ENCODE results near the gene NOTCH4. TPM values are rescaled to one million over a fixed set of nuclear protein-coding genes. Genes with fewer than 3 reads are reported as not detected.
A peak's percentile ranks its signal among the peaks of the same experiment; 100 is the strongest.
"Not testable (repeated sequence)": the region's sequence is repeated elsewhere in the genome, so short reads cannot be mapped to it uniquely, and the experiment has no call there.

Gene NOTCH4
- polyA plus RNA-seq (2013): 4.8 TPM

GRCh38 chr6:32223258-32224235 lies at the start of gene NOTCH4:
NOTCH4 (minus strand) TSS chr6:32224067; CDS start chr6:32223928, 139 bp downstream.
- Histone ChIP-seq H3K9me3 (ENCODE audit: control extremely low read depth in 1 of 5, control insufficient read depth in 4 of 5, insufficient read depth in 2 of 5, low read depth in 1 of 5, low read length in 4 of 5) (no peaks in the 10 kb centered on the region), H3K27me3 (replicated peaks in 2 of 5; ENCODE audit: control insufficient read depth in 4 of 5, insufficient read depth in 5 of 5, low read length in 4 of 5) (no peaks in the 10 kb centered on the region), H3K36me3 (ENCODE audit: control insufficient read depth in 4 of 4, insufficient read depth in 4 of 4, low read length in 3 of 4) (no peaks in the 10 kb centered on the region), H3K4me1 (ENCODE audit: control extremely low read depth in 1 of 4, control insufficient read depth in 4 of 4, insufficient read depth in 4 of 4, low read length in 3 of 4) (peaks cover 0 to 9% (median 6%) of the 10 kb centered on the region in 4 experiments), H3K4me3 (ENCODE audit: control insufficient read depth in 1 of 7, extremely low read depth in 1 of 7, insufficient read depth in 4 of 7, low read depth in 2 of 7, low read length in 6 of 7) (no peak within 1 kb of the TSS), H3K27ac (ENCODE audit: insufficient read depth in 1 of 2, low read depth in 1 of 2, low read length in 2 of 2, poor library complexity in 1 of 2, severe bottlenecking in 2 of 2) (no peak within 1 kb of the TSS)
- ChIA-PET CTCF (interaction anchor here (0.7 to 1.7 kb wide), 2 partner anchors 27 to 631 kb away, joined by 3 to 4 read pairs; no protein-coding TSS in a partner anchor), POLR2A (interaction anchor here (0.5 kb wide), 1 partner anchor 777 kb away, joined by 3 read pairs; no protein-coding TSS in a partner anchor)
- 68% methylated on average over 18 of the region's 20 CpGs for WGBS (ENCODE audit: insufficient coverage)
- DNase-seq: peak in 1 of 3 donors; percentile 10

DNA sequence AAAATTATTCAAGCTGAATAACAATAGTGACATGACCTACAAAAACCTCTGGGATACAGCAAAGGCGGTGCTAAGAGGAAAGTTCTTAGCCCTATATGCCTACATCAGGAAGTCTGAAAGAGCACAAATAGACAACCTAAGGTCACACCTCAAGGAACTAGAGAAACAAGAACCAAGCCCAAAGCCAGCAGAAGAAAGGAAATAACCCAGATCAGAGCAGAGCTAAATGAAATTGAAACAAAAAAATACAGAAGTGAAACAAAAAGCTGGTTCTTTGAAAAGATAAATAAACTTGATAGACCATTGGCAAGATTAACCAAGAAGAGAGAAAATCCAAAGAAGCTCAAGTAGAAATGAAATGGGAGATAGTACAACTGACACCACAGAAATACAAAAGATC lies 47.6 kb upstream of the NOTCH4 start:
- CTCF ChIA-PET: no interaction called here
- H3K4me3 ChIP-seq (ENCODE audit: control insufficient read depth in 1 of 7, extremely low read depth in 1 of 7, insufficient read depth in 4 of 7, low read depth in 2 of 7, low read length in 6 of 7): no peak overlapping the region
- no peaks in the 10 kb centered on the region for H3K4me1 ChIP-seq (ENCODE audit: control extremely low read depth in 1 of 4, control insufficient read depth in 4 of 4, insufficient read depth in 4 of 4, low read length in 3 of 4)
- POLR2A ChIA-PET: no interaction called here
- no peaks in the 10 kb centered on the region for H3K9me3 ChIP-seq (ENCODE audit: control extremely low read depth in 1 of 5, control insufficient read depth in 4 of 5, insufficient read depth in 2 of 5, low read depth in 1 of 5, low read length in 4 of 5)
- no peak overlapping the region for H3K27ac ChIP-seq (ENCODE audit: insufficient read depth in 1 of 2, low read depth in 1 of 2, low read length in 2 of 2, poor library complexity in 1 of 2, severe bottlenecking in 2 of 2)
- no peaks in the 10 kb centered on the region for H3K36me3 ChIP-seq (ENCODE audit: control insufficient read depth in 4 of 4, insufficient read depth in 4 of 4, low read length in 3 of 4)
- H3K27me3 ChIP-seq (replicated peaks in 2 of 5; ENCODE audit: control insufficient read depth in 4 of 5, insufficient read depth in 5 of 5, low read length in 4 of 5): no peaks in the 10 kb centered on the region
- peak in 2 of 3 donors; percentile 33 to 53 for DNase-seq
- 86% methylated on average over 1 of the region's 1 CpG for WGBS (ENCODE audit: insufficient coverage)

- H3K27ac ChIP-seq (ENCODE audit: insufficient read depth in 1 of 2, low read depth in 1 of 2, low read length in 2 of 2, poor library complexity in 1 of 2, severe bottlenecking in 2 of 2); H3K9me3 ChIP-seq (ENCODE audit: control extremely low read depth in 1 of 5, control insufficient read depth in 4 of 5, insufficient read depth in 2 of 5, low read depth in 1 of 5, low read length in 4 of 5); H3K27me3 ChIP-seq (replicated peaks in 2 of 5; ENCODE audit: control insufficient read depth in 4 of 5, insufficient read depth in 5 of 5, low read length in 4 of 5); POLR2A ChIA-PET; DNase-seq; H3K4me3 ChIP-seq (ENCODE audit: control insufficient read depth in 1 of 7, extremely low read depth in 1 of 7, insufficient read depth in 4 of 7, low read depth in 2 of 7, low read length in 6 of 7); H3K36me3 ChIP-seq (ENCODE audit: control insufficient read depth in 4 of 4, insufficient read depth in 4 of 4, low read length in 3 of 4); H3K4me1 ChIP-seq (ENCODE audit: control extremely low read depth in 1 of 4, control insufficient read depth in 4 of 4, insufficient read depth in 4 of 4, low read length in 3 of 4): not testable (repeated sequence)
- CTCF ChIA-PET: interaction anchor here (0.7 kb wide), 1 partner anchor 1345 kb away, joined by 3 read pairs; no protein-coding TSS in a partner anchor
- WGBS (ENCODE audit: insufficient coverage): 100% methylated on average over 2 of the region's 3 CpGs
Measured at GRCh38 chr6:32268459-32268858, 44.6 kb upstream of the NOTCH4 start.

DNA sequence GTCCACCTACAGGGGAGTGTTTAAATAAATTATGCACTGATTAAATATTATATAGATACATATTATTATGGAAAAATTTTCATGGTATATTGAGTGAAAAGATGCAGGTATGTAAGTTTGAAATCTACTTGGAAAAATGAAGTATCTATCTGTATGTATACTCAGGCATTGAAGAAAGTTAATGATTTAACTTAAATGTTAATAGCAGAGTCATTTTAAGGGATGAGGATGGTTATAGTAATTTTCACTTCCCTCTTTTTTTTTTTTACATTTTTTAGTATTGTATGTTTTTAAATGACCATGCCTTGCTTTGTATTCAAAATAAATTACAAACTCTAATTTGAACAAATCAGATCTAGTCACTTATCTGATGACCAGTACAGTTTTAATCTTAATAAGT lies 43.2 kb upstream of the NOTCH4 start:
- Histone ChIP-seq H3K36me3 (ENCODE audit: control insufficient read depth in 4 of 4, insufficient read depth in 4 of 4, low read length in 3 of 4) (no peaks in the 10 kb centered on the region), H3K4me1 (ENCODE audit: control extremely low read depth in 1 of 4, control insufficient read depth in 4 of 4, insufficient read depth in 4 of 4, low read length in 3 of 4) (no peaks in the 10 kb centered on the region), H3K4me3 (ENCODE audit: control insufficient read depth in 1 of 7, extremely low read depth in 1 of 7, insufficient read depth in 4 of 7, low read depth in 2 of 7, low read length in 6 of 7) (no peak overlapping the region), H3K27me3 (replicated peaks in 2 of 5; ENCODE audit: control insufficient read depth in 4 of 5, insufficient read depth in 5 of 5, low read length in 4 of 5) (no peaks in the 10 kb centered on the region), H3K27ac (ENCODE audit: insufficient read depth in 1 of 2, low read depth in 1 of 2, low read length in 2 of 2, poor library complexity in 1 of 2, severe bottlenecking in 2 of 2) (no peak overlapping the region), H3K9me3 (ENCODE audit: control extremely low read depth in 1 of 5, control insufficient read depth in 4 of 5, insufficient read depth in 2 of 5, low read depth in 1 of 5, low read length in 4 of 5) (no peaks in the 10 kb centered on the region)
- DNase-seq: no peak
- ChIA-PET CTCF (no interaction called here), POLR2A (no interaction called here)

GRCh38 chr6:32257262-32257661 lies 33.4 kb upstream of the NOTCH4 start:
- CTCF ChIA-PET: interaction anchor here (1.0 to 2.0 kb wide), 2 partner anchors 12 to 70 kb away, joined by 3 to 12 read pairs; no protein-coding TSS in a partner anchor
- H3K4me1 ChIP-seq (ENCODE audit: control extremely low read depth in 1 of 4, control insufficient read depth in 4 of 4, insufficient read depth in 4 of 4, low read length in 3 of 4): peaks cover 0 to 11% (median 2%) of the 10 kb centered on the region in 4 experiments
- WGBS (ENCODE audit: insufficient coverage): no CpG with 5 or more reads among the region's 4 CpGs
- H3K4me3 ChIP-seq (ENCODE audit: control insufficient read depth in 1 of 7, extremely low read depth in 1 of 7, insufficient read depth in 4 of 7, low read depth in 2 of 7, low read length in 6 of 7); H3K27ac ChIP-seq (ENCODE audit: insufficient read depth in 1 of 2, low read depth in 1 of 2, low read length in 2 of 2, poor library complexity in 1 of 2, severe bottlenecking in 2 of 2); H3K27me3 ChIP-seq (replicated peaks in 2 of 5; ENCODE audit: control insufficient read depth in 4 of 5, insufficient read depth in 5 of 5, low read length in 4 of 5); H3K9me3 ChIP-seq (ENCODE audit: control extremely low read depth in 1 of 5, control insufficient read depth in 4 of 5, insufficient read depth in 2 of 5, low read depth in 1 of 5, low read length in 4 of 5); H3K36me3 ChIP-seq (ENCODE audit: control insufficient read depth in 4 of 4, insufficient read depth in 4 of 4, low read length in 3 of 4); DNase-seq: not testable (repeated sequence)
- POLR2A ChIA-PET: interaction anchor here (0.7 kb wide), 1 partner anchor 160 kb away, joined by 3 read pairs; no protein-coding TSS in a partner anchor

GRCh38 chr6:32255199-32256153 lies 31.6 kb upstream of the NOTCH4 start:
- WGBS (ENCODE audit: insufficient coverage): 7% methylated on average over 17 of the region's 30 CpGs
- ChIA-PET CTCF (interaction anchor here (0.7 to 2.0 kb wide), 7 partner anchors 10 to 136 kb away, joined by 3 to 12 read pairs (median 3); no protein-coding TSS in a partner anchor), POLR2A (no interaction called here)
- Histone ChIP-seq H3K9me3 (ENCODE audit: control extremely low read depth in 1 of 5, control insufficient read depth in 4 of 5, insufficient read depth in 2 of 5, low read depth in 1 of 5, low read length in 4 of 5) (peaks cover 0 to 1% (median 0%) of the 10 kb centered on the region in 5 experiments), H3K27me3 (replicated peaks in 2 of 5; ENCODE audit: control insufficient read depth in 4 of 5, insufficient read depth in 5 of 5, low read length in 4 of 5) (no peaks in the 10 kb centered on the region), H3K4me3 (ENCODE audit: control insufficient read depth in 1 of 7, extremely low read depth in 1 of 7, insufficient read depth in 4 of 7, low read depth in 2 of 7, low read length in 6 of 7) (peak overlapping the region in 5 of 7 experiments; percentile 48 to 76 (median 59)), H3K27ac (ENCODE audit: insufficient read depth in 1 of 2, low read depth in 1 of 2, low read length in 2 of 2, poor library complexity in 1 of 2, severe bottlenecking in 2 of 2) (peak overlapping the region in 1 of 2 experiments; percentile 59), H3K36me3 (ENCODE audit: control insufficient read depth in 4 of 4, insufficient read depth in 4 of 4, low read length in 3 of 4) (no peaks in the 10 kb centered on the region), H3K4me1 (ENCODE audit: control extremely low read depth in 1 of 4, control insufficient read depth in 4 of 4, insufficient read depth in 4 of 4, low read length in 3 of 4) (peaks cover 0 to 11% (median 2%) of the 10 kb centered on the region in 4 experiments)
- DNase-seq: peak; percentile 85 to 91 (median 90)
